Natural killer cell (primary cell): ENCODE measurements around the gene OBP2A. TPM values are rescaled to one million over a fixed set of nuclear protein-coding genes. Genes with fewer than 3 reads are reported as not detected.

Experiments used
- ATAC-seq, 3 donors: fragments of 150-1000 bp in 2 of 3; fragments of 200-7000 bp in 1 of 3; cut with Tn5 transposase; 1 replicate in 1 of 3; 2 replicates in 2 of 3; pipeline ENCODE4 v1.10.0; 2021; ENCODE audit warnings: mild to moderate bottlenecking in 2 of 3, moderate library complexity in 2 of 3
- DNase-seq, 2 donors: peaks; one replicate each; pipeline versions ENCODE4 v3.0.0 to v3.0.0-alpha.2; 2013 to 2021; ENCODE audit warnings: mixed read lengths in 1 of 2
- H3K27ac ChIP-seq: one replicate; pipeline ENCODE4 v1.5.1; 2013; ENCODE audit warnings: mild to moderate bottlenecking, low read length
- H3K27me3 ChIP-seq: one replicate; pipeline ENCODE4 v1.6.1; 2013; ENCODE audit warnings: low read length; ENCODE audit not compliant: control insufficient read depth, insufficient read depth
- H3K36me3 ChIP-seq: one replicate; pipeline ENCODE4 v1.6.1; 2013; ENCODE audit warnings: low read length; ENCODE audit not compliant: control insufficient read depth, insufficient read depth
- H3K4me1 ChIP-seq: one replicate; pipeline ENCODE4 v1.6.1; 2013; ENCODE audit warnings: low read length; ENCODE audit not compliant: control insufficient read depth, insufficient read depth
- H3K4me3 ChIP-seq: one replicate; pipeline ENCODE4 v1.5.1; 2013; ENCODE audit warnings: low read length
- H3K9me3 ChIP-seq: one replicate; pipeline ENCODE4 v1.6.1; 2013; ENCODE audit warnings: low read length; ENCODE audit not compliant: control insufficient read depth, insufficient read depth
- H3K27ac Mint-ChIP-seq, 2 donors: one replicate each; pipeline ENCODE4 v1.8.0; 2022; ENCODE audit warnings: mild to moderate bottlenecking in 2 of 2, mixed read lengths in 2 of 2, moderate library complexity in 1 of 2
- H3K27me3 Mint-ChIP-seq, 2 donors: one replicate each; pipeline ENCODE4 v1.8.0; 2022; ENCODE audit warnings: low read depth in 2 of 2, mixed read lengths in 2 of 2
- H3K36me3 Mint-ChIP-seq: one replicate; pipeline ENCODE4 v1.8.0; 2022; ENCODE audit warnings: mixed read lengths
- H3K4me1 Mint-ChIP-seq, 2 donors: one replicate each; pipeline ENCODE4 v1.8.0; 2022; ENCODE audit warnings: mixed read lengths in 2 of 2
- H3K4me3 Mint-ChIP-seq: one replicate; pipeline ENCODE4 v1.8.0; 2022; ENCODE audit warnings: mild to moderate bottlenecking, moderate library complexity, mixed read lengths
- H3K9me3 Mint-ChIP-seq, 2 donors: one replicate each; pipeline ENCODE4 v1.8.0; 2022; ENCODE audit warnings: mixed read lengths in 2 of 2
- CTCF ChIP-seq: fragments of 200-600 bp; IDR thresholded peaks from one replicate; pipeline ENCODE4 v1.8.0; 2022; ENCODE audit warnings: antibody characterized with exemption
- WGBS: methylation state at CpG from one replicate; pipeline ENCODE4 v1.1.7; 2013; ENCODE audit warnings: missing lambda C conversion rate; ENCODE audit not compliant: insufficient coverage; 5-methylcytosine and 5-hydroxymethylcytosine counted together
- intact Hi-C: fragments of 100-400 bp; cut with micrococcal nuclease; formaldehyde crosslinking; loops from one replicate; pipeline ENCODE4 v1.14.2; 2022
- total RNA-seq, 4 donors: library from RNA; stranded (reverse); fragments of 120-200 nt in 1 of 4; gene quantifications; one replicate each; pipeline versions ENCODE4 v1.2.3 to v1.2.4, GENCODE V29; 2013 to 2022

OBP2A gene
- total RNA-seq, 3 donors from 2014 or later (not counting 1 experiment from before 2014, with no cell fraction given), result not detected

DNA sequence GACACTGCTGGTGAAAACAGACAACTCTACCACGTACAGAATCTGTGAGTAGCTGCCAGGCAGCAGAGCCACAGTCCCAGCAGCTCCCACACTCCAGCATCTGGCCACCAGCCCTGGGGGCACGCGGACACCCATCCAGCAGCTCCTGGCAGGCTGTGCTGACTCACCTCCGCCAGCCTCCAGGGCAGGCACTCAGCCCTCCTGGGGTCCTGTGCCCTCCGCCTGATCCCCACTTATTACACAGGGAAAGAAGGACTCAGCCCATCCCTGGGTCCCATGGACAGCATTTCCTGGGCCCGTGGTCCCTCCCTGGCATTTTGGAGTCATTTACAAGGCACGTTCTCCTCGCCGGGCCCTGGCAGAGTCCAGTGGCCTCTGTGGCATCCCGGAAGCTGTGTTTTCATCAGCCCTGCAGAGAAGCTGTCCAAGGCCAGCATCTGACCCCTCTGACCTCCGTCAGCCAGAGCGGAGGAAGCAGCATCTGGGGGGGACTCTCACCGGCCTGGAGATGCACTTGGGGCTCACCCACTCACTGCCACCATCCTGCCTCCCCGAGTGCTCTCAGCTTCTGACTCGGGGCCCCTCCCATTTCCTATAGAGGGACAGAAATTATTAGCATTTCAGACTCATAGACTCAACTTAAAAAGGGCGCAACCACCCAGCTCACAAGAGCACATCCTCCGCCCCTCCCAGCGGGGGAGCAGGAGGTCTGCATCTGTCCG is 37.2 kb downstream of the OBP2A start:
- no peaks in the 10 kb centered on the region for H3K9me3 ChIP-seq
- no peaks in the 10 kb centered on the region for H3K9me3 Mint-ChIP-seq
- peaks cover 0 to 3% of the 10 kb centered on the region in 2 donors for H3K27me3 Mint-ChIP-seq
- intact Hi-C loops, result no loop called here
- no peak overlapping the region for H3K27ac Mint-ChIP-seq
- H3K36me3 Mint-ChIP-seq, result no peaks in the 10 kb centered on the region
- H3K4me3 Mint-ChIP-seq, result no peak overlapping the region
- ATAC-seq, result no peak
- no peak for DNase-seq
- no peaks in the 10 kb centered on the region for H3K27me3 ChIP-seq
- no peaks in the 10 kb centered on the region for H3K4me1 ChIP-seq
- TF ChIP-seq CTCF, result no peak
- H3K36me3 ChIP-seq, result no peaks in the 10 kb centered on the region
- no peak overlapping the region for H3K4me3 ChIP-seq
- WGBS, result 88% methylated on average over 19 of the region's 19 CpGs
- H3K27ac ChIP-seq, result no peak overlapping the region
- H3K4me1 Mint-ChIP-seq, result no peaks in the 10 kb centered on the region

DNA sequence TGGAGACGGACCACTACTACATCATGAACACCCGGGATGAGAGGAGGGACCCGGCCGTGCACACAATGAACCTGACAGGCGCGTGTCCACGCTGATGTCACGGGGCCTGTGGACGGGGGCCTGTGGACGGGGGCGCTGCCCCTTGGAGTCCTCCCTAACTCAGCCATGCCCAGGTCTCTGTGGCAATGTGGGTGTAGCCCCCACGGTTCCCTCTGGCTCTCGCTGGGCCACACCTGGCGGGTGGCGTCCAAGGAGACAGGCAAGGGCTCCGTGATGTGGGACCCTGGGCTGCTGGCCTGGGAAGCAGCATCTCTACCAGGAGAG is 37.7 kb downstream of the OBP2A start:
- H3K27me3 Mint-ChIP-seq, result peaks cover 0 to 3% of the 10 kb centered on the region in 2 donors
- Histone ChIP-seq H3K27ac (no peak overlapping the region), H3K4me1 (no peaks in the 10 kb centered on the region), H3K9me3 (no peaks in the 10 kb centered on the region), H3K27me3 (no peaks in the 10 kb centered on the region), H3K4me3 (no peak overlapping the region), H3K36me3 (no peaks in the 10 kb centered on the region)
- intact Hi-C loops, result no loop called here
- no peaks in the 10 kb centered on the region for H3K9me3 Mint-ChIP-seq
- DNase-seq, result no peak
- TF ChIP-seq CTCF, result no peak
- H3K4me3 Mint-ChIP-seq, result no peak overlapping the region
- no peaks in the 10 kb centered on the region for H3K4me1 Mint-ChIP-seq
- H3K27ac Mint-ChIP-seq, result no peak overlapping the region
- no peaks in the 10 kb centered on the region for H3K36me3 Mint-ChIP-seq
- 91% methylated on average over 16 of the region's 16 CpGs for WGBS
- no peak for ATAC-seq

DNA sequence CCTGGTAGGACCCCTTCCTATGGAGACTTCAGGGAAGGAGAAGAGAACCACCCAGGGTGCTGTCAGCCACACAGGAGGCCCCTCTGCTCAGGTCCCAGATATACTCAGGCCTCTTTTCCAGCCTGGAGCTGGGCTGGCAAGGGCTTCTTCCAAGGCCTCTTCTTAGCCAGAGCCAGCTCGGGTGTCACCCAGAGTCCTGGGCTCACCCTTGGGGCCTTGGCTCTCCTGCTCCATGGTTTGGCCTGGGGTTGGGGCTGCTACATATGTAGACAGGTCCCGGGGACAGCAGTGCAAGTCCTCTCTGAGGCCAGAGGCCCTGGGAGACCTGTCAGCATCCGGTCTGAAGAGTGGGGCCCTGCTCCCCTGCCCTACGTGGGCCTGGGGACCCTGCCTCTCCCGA is 38.4 kb downstream of the OBP2A start:
- TF ChIP-seq CTCF, result no peak
- ATAC-seq, result no peak
- 60% methylated on average over 5 of the region's 5 CpGs for WGBS
- Histone ChIP-seq H3K36me3 (no peaks in the 10 kb centered on the region), H3K27ac (no peak overlapping the region), H3K27me3 (no peaks in the 10 kb centered on the region), H3K4me3 (no peak overlapping the region), H3K9me3 (no peaks in the 10 kb centered on the region), H3K4me1 (no peaks in the 10 kb centered on the region)
- peaks cover 0 to 3% of the 10 kb centered on the region in 2 donors for H3K27me3 Mint-ChIP-seq
- no peaks in the 10 kb centered on the region for H3K36me3 Mint-ChIP-seq
- intact Hi-C loops, result no loop called here
- H3K9me3 Mint-ChIP-seq, result no peaks in the 10 kb centered on the region
- H3K4me1 Mint-ChIP-seq, result no peaks in the 10 kb centered on the region
- H3K4me3 Mint-ChIP-seq, result no peak overlapping the region
- DNase-seq, result no peak
- no peak overlapping the region for H3K27ac Mint-ChIP-seq

- Histone ChIP-seq H3K27me3 (no peaks in the 10 kb centered on the region), H3K9me3 (no peaks in the 10 kb centered on the region), H3K27ac (no peak overlapping the region), H3K4me3 (no peak overlapping the region), H3K4me1 (no peaks in the 10 kb centered on the region), H3K36me3 (no peaks in the 10 kb centered on the region)
- 72% methylated on average over 15 of the region's 16 CpGs for WGBS
- intact Hi-C loops, result no loop called here
- DNase-seq, result no peak
- H3K9me3 Mint-ChIP-seq, result no peaks in the 10 kb centered on the region
- no peak for ATAC-seq
- H3K27ac Mint-ChIP-seq, result no peak overlapping the region
- peaks cover 2 to 5% of the 10 kb centered on the region in 2 donors for H3K27me3 Mint-ChIP-seq
- TF ChIP-seq CTCF, result no peak
- H3K4me1 Mint-ChIP-seq, result no peaks in the 10 kb centered on the region
- no peaks in the 10 kb centered on the region for H3K36me3 Mint-ChIP-seq
- no peak overlapping the region for H3K4me3 Mint-ChIP-seq
Measured at GRCh38 chr9:135584934-135585333, 39.0 kb downstream of the OBP2A start.
